HepG2 (cell line): Measurements from ENCODE around the gene CRK. TPM values are rescaled to one million over a fixed set of nuclear protein-coding genes. Genes with fewer than 3 reads are reported as not detected.

Experiments used
- ATAC-seq: fragments of 200-7000 bp; cut with Tn5 transposase; 3 replicates; pipeline ENCODE4 v1.9.1; 2020; ENCODE audit warnings: mild to moderate bottlenecking, moderate library complexity
- BruUV-seq: library from RNA; stranded (reverse); fragments of 400-500 nt; replicated peaks from 2 replicates; lab custom pipeline; 2021; lab: Mats Ljungman, UMichigan
- CTCF ChIA-PET: fragments of 300-600 bp; formaldehyde crosslinking; extraction: SDS; loops from one replicate; lab custom pipeline; 2021; ENCODE audit warnings: low total read pairs, inconsistent platforms, low intra/inter-chr PET ratio; lab: Yijun Ruan, JAX
- POLR2A ChIA-PET: fragments of 350-600 bp; sonication (Branson Sonifier 250); formaldehyde crosslinking; loops from one replicate; lab custom pipeline; 2020; ENCODE audit warnings: antibody characterized with exemption, inconsistent platforms; lab: Yijun Ruan, JAX
- DNase-seq: peaks from one replicate; pipeline ENCODE4 v3.0.0-alpha.2; 2015; ENCODE audit warnings: low spot score
- FAIRE-seq: peaks from 3 replicates; lab custom pipeline; 2011; peaks lifted over from hg19 to GRCh38; lab: Jason Lieb, UNC
- H2AFZ ChIP-seq: one replicate; pipeline ENCODE4 v1.6.1; 2011; ENCODE audit warnings: low read length, inconsistent platforms
- H3K27ac ChIP-seq: fragments of 300-600 bp; 3 replicates; pipeline ENCODE4 v1.8.0; 2011; ENCODE audit warnings: mixed run types, mild to moderate bottlenecking, mixed read lengths, low read length, inconsistent platforms; ENCODE audit not compliant: insufficient read depth; ENCODE audit errors: extremely low read length
- H3K27me3 ChIP-seq, 2 experiments: fragments of 200-600 bp in 1 of 2; 2 replicates in 1 of 2; 3 replicates in 1 of 2; pipeline versions ENCODE4 v1.6.0 to v1.8.0; 2011; ENCODE audit warnings: low read length in 2 of 2, mild to moderate bottlenecking in 2 of 2, moderate library complexity in 2 of 2, inconsistent platforms in 1 of 2; ENCODE audit not compliant: insufficient read depth in 2 of 2, control insufficient read depth in 1 of 2
- H3K36me3 ChIP-seq, 2 experiments: fragments of 200-600 bp in 1 of 2; replicated peaks in 1 of 2; 2 replicates in 1 of 2; 3 replicates in 1 of 2; pipeline versions ENCODE4 v1.5.1 to v1.8.0; 2011; ENCODE audit warnings: low read length in 2 of 2, inconsistent platforms in 1 of 2; ENCODE audit not compliant: insufficient read depth in 2 of 2, control insufficient read depth in 1 of 2
- H3K4me1 ChIP-seq: 2 replicates; pipeline ENCODE4 v1.5.1; 2012; ENCODE audit warnings: low read length, inconsistent platforms; ENCODE audit not compliant: insufficient read depth
- H3K4me2 ChIP-seq: 2 replicates; pipeline ENCODE4 v1.6.0; 2011; ENCODE audit warnings: low read depth, low read length, inconsistent platforms
- H3K4me3 ChIP-seq, 3 experiments: fragments of 200-600 bp in 1 of 3; sonication (generic), shearing (Covaris generic) in 1 of 3; replicated peaks in 1 of 3; 2 replicates each; pipeline ENCODE4 v1.5.1; 2011 to 2016; ENCODE audit warnings: low read length in 3 of 3, inconsistent platforms in 2 of 3, low read depth in 2 of 3, mild to moderate bottlenecking in 2 of 3, control low read depth in 1 of 3, mixed read lengths in 1 of 3; ENCODE audit not compliant: insufficient read depth in 1 of 3
- H3K79me2 ChIP-seq: one replicate; pipeline ENCODE4 v1.6.1; 2011; ENCODE audit warnings: low read length, inconsistent platforms; ENCODE audit not compliant: insufficient read depth
- H3K9ac ChIP-seq: 2 replicates; pipeline ENCODE4 v1.6.0; 2011; ENCODE audit warnings: mild to moderate bottlenecking, low read depth, low read length, inconsistent platforms; ENCODE audit not compliant: insufficient read depth
- H3K9me3 ChIP-seq: 2 replicates; pipeline ENCODE4 v1.5.1; 2012; ENCODE audit warnings: mild to moderate bottlenecking, low read length
- H4K20me1 ChIP-seq: 2 replicates; pipeline ENCODE4 v1.6.0; 2011; ENCODE audit warnings: inconsistent platforms, mild to moderate bottlenecking, low read length, moderate library complexity; ENCODE audit not compliant: insufficient read depth
- CREM ChIP-seq, 2 experiments: sonication (generic) in 1 of 2; formaldehyde crosslinking in 1 of 2; IDR thresholded peaks; 2 replicates each; pipeline versions ENCODE4 v1.4.0 to v1.6.1; 2016 to 2020; ENCODE audit warnings: antibody characterized with exemption in 1 of 2, mild to moderate bottlenecking in 1 of 2, missing genetic modification reagents in 1 of 2
- GLI4 ChIP-seq: sonication (generic); formaldehyde crosslinking; IDR thresholded peaks from 2 replicates; pipeline ENCODE4 v1.5.1; 2020; ENCODE audit warnings: missing genetic modification reagents, mild to moderate bottlenecking, moderate library complexity, borderline replicate concordance
- NAIF1 ChIP-seq: sonication (generic); formaldehyde crosslinking; IDR thresholded peaks from 2 replicates; pipeline ENCODE4 v1.5.0; 2020; ENCODE audit warnings: mild to moderate bottlenecking, missing genetic modification reagents, borderline replicate concordance
- SP1 ChIP-seq, 2 experiments: fragments of 450-650 bp in 1 of 2; sonication (generic) in 1 of 2; formaldehyde crosslinking in 1 of 2; IDR thresholded peaks; 2 replicates each; pipeline versions ENCODE4 v1.4.0 to v1.6.1; 2016 to 2020; ENCODE audit warnings: missing genetic modification reagents in 1 of 2
- ZBTB21 ChIP-seq: sonication (generic); formaldehyde crosslinking; IDR thresholded peaks from 2 replicates; pipeline ENCODE4 v1.4.0; 2020; ENCODE audit warnings: missing genetic modification reagents
- ZFYVE20 ChIP-seq: sonication (generic); formaldehyde crosslinking; IDR thresholded peaks from 2 replicates; pipeline ENCODE4 v1.8.0; 2023; ENCODE audit warnings: low read depth, mild to moderate bottlenecking, moderate library complexity, missing genetic modification reagents, borderline replicate concordance
- ZNF207 ChIP-seq: fragments of 450-650 bp; IDR thresholded peaks from 2 replicates; pipeline ENCODE4 v1.6.1; 2016; ENCODE audit warnings: antibody characterized with exemption, borderline replicate concordance
- ZNF770 ChIP-seq: sonication (generic); formaldehyde crosslinking; IDR thresholded peaks from 2 replicates; pipeline ENCODE4 v1.5.0; 2020; ENCODE audit warnings: mild to moderate bottlenecking, missing genetic modification reagents
- WGBS: methylation state at CpG from one replicate; pipeline ENCODE4 v1.1.6; 2017; ENCODE audit warnings: low lambda C conversion rate; 5-methylcytosine and 5-hydroxymethylcytosine counted together
- in situ Hi-C: cut with HindIII; loops from 2 replicates; pipeline ENCODE4 v1.10.0; 2017; ENCODE audit warnings: low pct_unique_long_range_greater_than_20kb; ENCODE audit not compliant: extremely low pct_ligation_motif_present
- intact Hi-C: fragments of 100-400 bp; cut with micrococcal nuclease; formaldehyde crosslinking; loops from one replicate; pipeline ENCODE4 v1.10.0; 2022; ENCODE audit not compliant: unreplicated experiment
- polyA plus RNA-seq, 8 experiments: library from polyadenylated mRNA; depleted of rRNA in 3 of 8; stranded (reverse) in 7 of 8; unstranded in 1 of 8; fragments of >200 nt; fragmentation: Illumina TruSeq in 4 of 8; extraction: Trizol in 4 of 8; gene quantifications; 2 replicates each; pipeline versions ENCODE4 v1.2.1 to v1.2.3, GENCODE V29; 2011 to 2016; ENCODE audit warnings: low read depth in 4 of 8, missing spikeins in 1 of 8, mixed read lengths in 1 of 8; ENCODE audit not compliant: insufficient read depth in 1 of 8
- total RNA-seq, 5 experiments: library from RNA; depleted of rRNA; stranded (reverse); fragments of >200 nt; fragmentation: Illumina TruSeq; extraction: Trizol; gene quantifications; 2 replicates each; pipeline ENCODE4 v1.2.3, GENCODE V29; 2016; ENCODE audit warnings: low read depth in 1 of 5

CRK gene
- total and polyA plus RNA-seq, 2 of the 13 experiments (the other 11 are each of a cell fraction or from before 2014, with no cell fraction given), result 47.4 to 54.2 TPM

- WGBS, result 66% methylated on average over 10 of the region's 10 CpGs
Measured at GRCh38 chr17:1503699-1504098, 47.7 kb upstream of the CRK start.

More at GRCh38 chr17:1503699-1504098, 47.7 kb upstream of the CRK start:
- no peak for DNase-seq
- BruUV-seq, result no TSS peak
- Histone ChIP-seq H3K36me3 (no peaks in the 10 kb centered on the region), H3K27me3 (no peaks in the 10 kb centered on the region), H3K4me2 (no peak overlapping the region), H3K79me2 (no peaks in the 10 kb centered on the region), H3K4me3 (no peak overlapping the region), H3K9ac (no peak overlapping the region), H4K20me1 (no peaks in the 10 kb centered on the region), H2AFZ (no peak overlapping the region), H3K9me3 (no peaks in the 10 kb centered on the region), H3K27ac (no peak overlapping the region), H3K4me1 (no peaks in the 10 kb centered on the region)
- ChIA-PET CTCF (no interaction called here), POLR2A (no interaction called here)
- ATAC-seq, result no peak; the same call in 2 of the 3 replicates
- FAIRE-seq, result no peak
- intact Hi-C loops, result no loop called here
- in situ Hi-C loops, result no loop called here
- no peak for TF ChIP-seq ZNF207
- TF ChIP-seq CREM (IDR thresholded peaks at IDR 0.05), result no peak
- no peak for TF ChIP-seq CREM (CRISPR knock-in tag; IDR thresholded peaks at IDR 0.05)
- TF ChIP-seq NAIF1 (CRISPR knock-in tag), result no peak
- no peak for TF ChIP-seq ZFYVE20 (CRISPR knock-in tag)
- no peak for TF ChIP-seq ZBTB21 (CRISPR knock-in tag)
- no peak for TF ChIP-seq GLI4 (CRISPR knock-in tag)
- no peak for TF ChIP-seq ZNF770
- no peak for TF ChIP-seq SP1 (IDR thresholded peaks at IDR 0.05)
- no peak for TF ChIP-seq SP1 (CRISPR knock-in tag; IDR thresholded peaks at IDR 0.05)
